GM21619 (cell line): ENCODE results near the gene GALNT12.

ENCODE experiments used
- ATAC-seq: cut with Tn5 transposase; IDR thresholded peaks from one replicate; pipeline ENCODE4 v1.9.1; 2021; ENCODE audit not compliant: unreplicated experiment

Gene GALNT12

GRCh38 chr9:98801561-98801960, 5.9 kb upstream of the GALNT12 start:
- no peak for ATAC-seq

DNA sequence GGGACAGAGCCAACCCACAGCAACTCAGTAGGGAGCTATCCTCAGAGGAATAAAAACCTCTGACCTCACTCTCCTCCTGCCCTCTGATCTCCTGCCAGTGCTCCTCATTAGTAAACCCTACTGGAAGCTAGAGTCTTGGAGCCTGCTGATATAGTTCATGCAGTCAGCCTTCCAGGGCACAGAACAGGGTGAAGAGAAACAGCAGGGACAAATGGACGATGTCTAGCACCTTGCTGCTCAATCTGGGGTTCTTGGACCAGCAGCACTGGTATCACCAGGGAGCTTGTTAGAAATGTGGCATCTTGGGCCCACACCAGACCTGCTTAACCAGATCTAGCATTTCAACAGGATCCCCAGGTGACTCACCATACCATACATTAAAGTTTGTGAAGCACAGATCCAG, 5.5 kb upstream of the GALNT12 start:
- no peak for ATAC-seq

DNA sequence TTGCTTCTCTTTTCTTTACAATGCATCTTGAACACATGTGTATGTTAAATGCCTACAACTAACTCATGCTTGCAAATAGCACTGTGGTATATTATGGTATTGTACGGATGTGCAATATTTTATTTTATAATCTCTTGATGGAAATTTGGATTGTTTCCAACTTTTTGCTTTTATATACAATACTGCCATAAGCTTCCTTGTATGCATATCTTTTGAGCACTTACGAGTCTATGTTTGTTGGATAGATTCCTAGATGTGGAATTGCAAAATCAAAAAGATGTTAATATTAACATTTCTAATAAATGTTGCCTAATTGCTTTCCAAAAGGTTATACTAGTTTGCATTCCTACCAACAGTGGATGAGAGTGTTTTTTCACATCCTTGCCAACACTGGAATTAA, 3.4 kb upstream of the GALNT12 start:
- ATAC-seq, result no peak

- no peak for ATAC-seq
Measured at GRCh38 chr9:98805506-98806272, 1.8 kb upstream of the GALNT12 start.

- no peak for ATAC-seq
Measured at GRCh38 chr9:98806394-98807035, 955 bp upstream of the GALNT12 start.

DNA sequence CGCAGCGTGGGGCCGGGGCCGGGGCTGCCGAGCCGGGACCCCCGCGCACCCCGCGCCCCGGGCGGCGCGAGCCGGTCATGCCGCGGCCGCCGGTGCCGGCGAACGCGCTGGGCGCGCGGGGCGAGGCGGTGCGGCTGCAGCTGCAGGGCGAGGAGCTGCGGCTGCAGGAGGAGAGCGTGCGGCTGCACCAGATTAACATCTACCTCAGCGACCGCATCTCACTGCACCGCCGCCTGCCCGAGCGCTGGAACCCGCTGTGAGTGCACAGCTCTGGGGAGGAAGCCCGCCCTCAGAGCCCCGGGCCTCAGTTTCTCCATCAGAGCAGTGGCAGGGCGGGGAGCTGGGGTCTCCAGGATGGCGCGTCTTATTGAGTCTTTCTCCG, 335 bp downstream of the GALNT12 start:
- no peak for ATAC-seq

GRCh38 chr9:98808411-98808815, 943 bp downstream of the GALNT12 start:
- no peak for ATAC-seq

DNA sequence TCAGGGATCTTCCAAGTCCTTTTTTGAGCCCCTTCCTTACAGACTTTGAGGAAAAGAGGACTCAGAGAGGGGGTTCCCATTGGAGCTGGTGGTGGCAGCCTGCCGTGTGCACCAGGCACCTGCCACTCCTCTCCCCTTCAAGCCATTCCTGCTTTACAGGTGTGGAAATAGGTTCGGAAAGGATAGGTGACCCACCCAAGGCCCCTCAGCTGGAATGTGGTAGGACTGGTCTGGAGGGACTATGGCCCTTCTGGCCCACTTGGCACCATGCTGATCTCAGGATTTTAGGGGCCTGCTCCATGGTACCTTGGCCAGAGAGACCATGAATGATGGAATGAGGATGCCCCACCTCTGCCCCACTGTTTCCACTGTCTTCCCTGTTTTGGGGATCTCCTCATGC, 1.4 kb downstream of the GALNT12 start:
- no peak for ATAC-seq

GRCh38 chr9:98809311-98810101, 2.0 kb downstream of the GALNT12 start:
- ATAC-seq, result no peak

DNA sequence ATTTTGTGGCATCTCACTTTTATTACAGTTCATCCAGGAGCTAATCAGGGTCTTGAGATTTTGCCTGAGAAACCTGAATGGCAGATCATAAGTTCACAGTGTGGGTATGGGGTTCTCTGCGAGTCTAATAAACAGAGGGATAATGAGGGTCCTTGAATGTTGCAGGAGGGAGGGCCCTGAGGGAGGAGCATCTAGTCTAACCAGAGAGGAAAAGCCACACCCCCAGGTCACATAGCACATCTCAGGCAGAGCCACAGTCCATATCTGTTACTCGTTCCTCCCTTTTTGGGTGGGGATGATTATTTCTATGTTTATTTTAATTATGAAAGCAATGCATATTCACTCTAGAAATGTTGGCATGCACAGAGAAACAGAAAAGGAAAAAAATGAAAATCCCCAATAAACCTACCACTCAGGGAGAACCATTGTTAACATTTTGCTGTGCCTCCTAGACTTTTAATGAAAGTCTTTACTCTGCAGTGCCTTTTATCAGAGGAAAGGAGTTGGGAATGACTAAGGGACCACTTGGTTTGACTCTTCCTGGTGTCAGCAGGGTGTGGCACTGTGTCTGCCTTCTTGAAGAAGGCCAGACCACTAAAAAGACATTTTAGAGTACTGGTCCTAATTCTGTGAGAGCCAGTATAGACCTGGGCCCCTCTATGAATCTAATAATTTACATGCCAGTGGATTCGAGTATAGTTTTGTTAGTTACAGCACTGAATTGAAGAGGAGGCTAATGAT, 2.8 kb downstream of the GALNT12 start:
- no peak for ATAC-seq

DNA sequence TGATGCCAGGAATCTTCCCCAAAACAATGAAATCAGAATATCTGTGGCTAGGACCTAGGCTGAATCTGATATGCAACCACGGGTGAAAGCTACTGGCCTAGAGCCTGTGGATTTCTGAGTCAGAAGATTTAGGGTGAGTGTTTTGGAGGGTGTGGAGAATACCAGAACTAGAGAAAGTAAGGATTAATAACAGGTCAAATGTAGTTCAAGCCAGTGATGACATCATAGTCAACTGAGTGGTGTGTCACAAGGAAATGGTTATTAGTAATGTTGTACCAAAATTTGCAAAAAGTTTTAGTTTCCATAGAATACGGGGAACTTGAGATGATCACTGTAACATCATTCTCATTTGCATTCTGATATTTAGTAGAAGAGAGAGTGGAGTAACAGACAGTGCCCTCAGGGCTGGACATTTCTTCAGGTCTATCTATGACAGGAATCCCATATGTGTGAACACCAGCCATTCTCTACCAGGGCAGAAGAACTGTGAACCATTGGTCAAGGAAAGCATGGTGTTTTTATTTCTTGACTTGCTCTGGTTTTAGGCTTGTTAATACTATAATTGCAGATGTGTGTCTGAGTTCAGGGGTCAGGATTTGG, 3.7 kb downstream of the GALNT12 start:
- no peak for ATAC-seq

GRCh38 chr9:98815391-98815951, 8.0 kb downstream of the GALNT12 start:
- no peak for ATAC-seq

GRCh38 chr9:98818764-98819163, 11.3 kb downstream of the GALNT12 start:
- ATAC-seq, result no peak

DNA sequence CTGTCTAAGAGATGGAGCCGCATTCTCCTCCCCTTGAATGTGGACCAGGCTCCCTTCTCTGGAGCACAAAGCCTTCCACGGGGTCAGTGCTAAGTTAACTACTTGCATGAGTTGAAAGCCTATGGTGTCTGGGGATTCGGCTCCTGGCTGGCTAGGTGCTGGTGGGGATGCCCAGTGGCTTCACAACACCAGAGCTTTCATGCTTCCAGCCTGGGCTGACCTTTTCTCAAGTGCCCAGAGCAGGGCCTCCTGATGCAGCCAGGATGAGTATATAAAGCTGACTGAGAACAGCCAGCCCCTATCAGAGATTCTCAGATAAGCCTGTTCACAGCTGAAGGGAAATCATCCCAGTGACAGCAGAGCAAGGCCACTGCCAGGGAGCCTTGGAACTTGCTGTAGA, 11.8 kb downstream of the GALNT12 start:
- ATAC-seq, result no peak

DNA sequence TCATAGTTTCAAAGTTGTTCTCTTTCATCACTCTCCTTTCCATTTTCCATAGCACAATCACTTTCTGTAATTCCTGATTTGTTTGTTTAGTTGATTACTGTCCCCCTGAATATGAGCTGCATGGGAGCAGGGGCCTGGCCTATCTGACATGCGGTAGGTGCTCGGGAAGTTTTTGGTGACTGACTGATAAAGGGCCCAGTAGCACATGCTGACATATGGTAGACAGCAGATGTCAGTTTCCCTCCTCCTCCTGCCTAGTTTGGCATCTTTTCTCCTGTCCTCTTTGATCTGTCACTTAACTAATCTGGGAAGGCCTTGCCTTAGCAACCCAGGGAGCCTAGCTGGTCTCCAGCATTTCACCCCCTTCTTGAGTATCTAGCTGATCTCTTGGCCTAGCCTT, 14.4 kb downstream of the GALNT12 start:
- ATAC-seq, result no peak

DNA sequence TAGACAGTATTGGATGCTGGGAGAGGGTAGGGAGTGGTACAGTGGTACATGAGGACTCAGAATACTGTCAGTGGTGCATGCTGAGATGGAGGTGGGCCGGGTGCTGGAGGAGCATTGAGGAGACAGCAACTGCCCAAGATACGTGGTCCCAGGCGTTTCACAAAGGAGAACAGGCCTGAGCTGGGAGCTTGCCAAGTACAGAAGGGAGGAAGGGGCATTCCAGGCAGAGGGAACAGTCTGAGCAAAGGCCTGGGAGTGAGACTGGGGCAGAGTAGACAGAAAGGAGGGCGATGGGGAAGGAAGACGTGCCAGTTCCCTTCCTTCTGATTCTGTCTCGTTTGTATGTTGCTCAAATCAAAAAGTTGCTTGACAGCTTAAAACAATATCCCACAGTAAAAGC, 15.2 kb downstream of the GALNT12 start:
- ATAC-seq, result no peak

DNA sequence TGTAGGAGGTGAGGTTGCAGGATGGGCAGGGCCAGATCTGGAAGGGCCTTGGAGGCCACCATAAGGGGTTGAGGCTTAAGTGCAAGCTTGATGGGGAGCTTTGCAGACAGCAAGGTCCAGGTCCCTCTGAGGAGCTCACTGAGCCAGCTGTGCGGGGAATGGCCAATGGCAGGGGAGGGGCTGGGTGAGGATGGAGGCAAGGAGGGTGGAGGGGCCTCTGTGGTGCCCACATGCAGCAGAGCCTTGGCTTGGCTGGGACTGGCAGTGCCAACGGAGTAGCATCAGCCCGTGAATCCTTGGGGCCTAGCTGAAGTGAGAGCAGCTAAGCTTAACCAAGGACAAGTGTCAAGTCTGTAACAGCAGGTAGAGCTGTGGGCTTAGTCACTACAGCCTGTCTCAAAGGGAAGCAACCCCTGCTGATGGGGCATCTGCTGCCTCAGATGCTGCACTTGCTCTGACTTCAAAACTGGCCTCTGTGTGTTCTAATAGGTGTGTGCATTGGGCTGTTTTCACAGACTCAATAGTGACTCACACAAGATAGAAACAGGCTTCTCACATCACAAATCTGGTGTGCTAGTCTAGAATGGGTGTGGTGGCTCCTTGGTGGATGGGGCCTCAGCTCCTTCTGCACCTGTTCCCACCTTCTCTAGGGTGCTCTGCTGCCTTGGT, 16.3 kb downstream of the GALNT12 start:
- ATAC-seq, result no peak

- no peak for ATAC-seq
Measured at GRCh38 chr9:98825414-98825813, 17.9 kb downstream of the GALNT12 start.

GRCh38 chr9:98826716-98827115, 19.2 kb downstream of the GALNT12 start:
- ATAC-seq, result no peak

DNA sequence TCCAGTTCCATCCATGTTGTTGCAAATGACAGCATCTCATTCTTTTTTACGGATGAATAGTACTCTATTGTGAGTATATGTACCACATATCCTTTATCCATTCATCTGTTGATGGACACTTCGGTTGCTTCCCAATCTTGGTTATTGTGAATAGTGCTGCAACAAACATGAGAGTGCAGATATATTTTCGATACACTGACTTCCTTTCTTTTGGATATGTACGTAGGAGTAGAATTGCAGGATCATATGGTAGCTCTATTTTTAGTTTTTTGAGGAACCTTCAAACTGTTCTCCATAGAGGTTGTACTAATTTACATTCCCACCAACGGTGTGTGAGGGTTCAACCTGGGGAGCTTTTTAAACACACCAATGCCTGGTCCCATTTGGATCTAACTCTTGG, 22.3 kb downstream of the GALNT12 start:
- ATAC-seq, result no peak
